Right lobe of liver (tissue), 6 donors: Measurements from ENCODE around the gene TMEM131. TPM values are rescaled to one million over a fixed set of nuclear protein-coding genes. Genes with fewer than 3 reads are reported as not detected.

Experiments used
- ATAC-seq, 4 donors: fragments of 200-7000 bp; cut with Tn5 transposase; one replicate each; pipeline ENCODE4 v1.9.1; 2020; ENCODE audit warnings: mild to moderate bottlenecking in 4 of 4, moderate library complexity in 4 of 4
- DNase-seq, 3 donors: peaks; one replicate each; pipeline ENCODE4 v3.0.0-alpha.2; 2020
- H3K27ac ChIP-seq, 3 donors: fragments of 200-600 bp; one replicate each; pipeline ENCODE4 v1.8.0; 2022
- H3K27me3 ChIP-seq, 2 donors: fragments of 200-600 bp; one replicate each; pipeline ENCODE4 v1.8.0; 2022
- H3K36me3 ChIP-seq, 4 donors: fragments of 200-600 bp; sonication (generic) in 1 of 4; one replicate each; pipeline versions ENCODE4 v1.5.1 to v1.8.0; 2017 to 2022; ENCODE audit warnings: control low read depth in 1 of 4
- H3K4me1 ChIP-seq, 4 donors: fragments of 200-600 bp; sonication (generic) in 1 of 4; one replicate each; pipeline versions ENCODE4 v1.5.1 to v1.8.0; 2017 to 2022; ENCODE audit warnings: control low read depth in 1 of 4
- H3K4me3 ChIP-seq, 3 donors: fragments of 200-600 bp; one replicate each; pipeline ENCODE4 v1.8.0; 2022
- H3K9me3 ChIP-seq, 4 donors: fragments of 200-600 bp; sonication (generic) in 1 of 4; one replicate each; pipeline versions ENCODE4 v1.5.1 to v1.8.0; 2017 to 2022; ENCODE audit warnings: control low read depth in 1 of 4
- POLR2A ChIP-seq: fragments of 450-650 bp; IDR thresholded peaks from one replicate; pipeline ENCODE4 v1.6.1; 2017; ENCODE audit warnings: antibody characterized with exemption, mild to moderate bottlenecking
- WGBS: methylation state at CpG from one replicate; pipeline ENCODE4 v1.1.6; 2018; ENCODE audit warnings: low coverage, low lambda C conversion rate; ENCODE audit not compliant: insufficient coverage; ENCODE audit errors: missing lambda C conversion rate; 5-methylcytosine and 5-hydroxymethylcytosine counted together
- intact Hi-C, 2 donors: fragments of 100-400 bp; cut with DNase I; formaldehyde crosslinking; loops; one replicate each; pipeline versions ENCODE4 v1.11.2 to v1.14.1; 2022
- total RNA-seq, 6 experiments: library from RNA; depleted of rRNA in 2 of 6; stranded (reverse); fragments of >200 nt in 2 of 6; fragmentation: NEBNext Ultra II Directional in 3 of 6; extraction: Animal tissue kit (Norgen Biotek cat#: 25700) in 3 of 6; gene quantifications; one replicate each; pipeline versions ENCODE4 v1.1.0 to v1.2.4, GENCODE V29; 2016 to 2023
- TF ChIP-seq, protein P1 (sequence below), 4 donors: fragments of 200-600 bp in 3 of 4; fragments of 450-650 bp in 1 of 4; IDR thresholded peaks; one replicate each; pipeline versions ENCODE4 v1.5.1 to v1.8.0; 2016 to 2022; ENCODE audit warnings: antibody characterized with exemption in 4 of 4, mild to moderate bottlenecking in 2 of 4
- donor health status: DM: no; HTN: yes; CAD: no.
- donor health status: DM: no; HTN: no; CAD: no.
- donor health status: DM: no; HTN: no; CAD: no.
- donor health status: DM: no; HTN: yes; CAD: no.
- donor health status: DM: no; HTN: yes; CAD: no.

The TMEM131 gene
- total RNA-seq, 6 experiments from 2014 or later = 14.8 to 34.0 (median 17.8) TPM

DNA sequence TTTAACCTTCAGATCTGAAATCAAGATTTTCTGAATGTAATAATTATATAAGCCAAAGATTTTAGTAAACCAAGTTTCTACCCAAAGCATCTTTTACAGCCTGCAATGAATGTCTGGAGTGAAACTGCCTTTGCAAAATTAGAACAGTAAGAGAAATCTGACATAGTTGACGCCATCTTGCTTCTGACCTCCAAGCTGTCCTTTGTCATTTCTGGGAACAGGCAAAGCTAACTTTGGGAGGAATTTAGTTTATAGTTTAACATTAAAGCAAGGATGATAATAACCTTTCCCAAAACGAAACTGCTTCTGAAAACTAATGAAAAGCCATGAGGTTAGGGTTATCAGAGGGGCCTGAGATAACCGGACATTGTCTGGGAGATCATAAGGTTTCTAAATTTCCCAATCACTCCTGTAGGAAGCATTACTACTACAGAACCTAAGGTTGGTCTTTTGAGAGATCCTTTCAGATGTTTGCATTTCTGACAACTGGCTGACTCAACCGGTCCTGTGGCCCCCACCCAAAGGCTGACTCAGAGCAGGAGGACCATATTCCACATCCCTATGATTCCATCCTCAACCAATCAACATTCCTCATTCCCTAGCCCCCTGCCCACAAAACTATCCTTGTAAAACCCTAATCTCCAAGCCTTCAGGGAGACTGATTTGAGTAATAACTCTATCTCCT lies 124.5 kb downstream of the TMEM131 start:
- H3K27ac ChIP-seq = peak overlapping the region in 1 of 3 donors; percentile 57
- H3K36me3 ChIP-seq = no peaks in the 10 kb centered on the region
- H3K4me3 ChIP-seq = no peak overlapping the region
- H3K4me1 ChIP-seq = peaks cover 0 to 26% (median 13%) of the 10 kb centered on the region in 4 donors
- intact Hi-C loops = no loop called here
- TF ChIP-seq POLR2A = no peak
- TF ChIP-seq, protein P1, sequence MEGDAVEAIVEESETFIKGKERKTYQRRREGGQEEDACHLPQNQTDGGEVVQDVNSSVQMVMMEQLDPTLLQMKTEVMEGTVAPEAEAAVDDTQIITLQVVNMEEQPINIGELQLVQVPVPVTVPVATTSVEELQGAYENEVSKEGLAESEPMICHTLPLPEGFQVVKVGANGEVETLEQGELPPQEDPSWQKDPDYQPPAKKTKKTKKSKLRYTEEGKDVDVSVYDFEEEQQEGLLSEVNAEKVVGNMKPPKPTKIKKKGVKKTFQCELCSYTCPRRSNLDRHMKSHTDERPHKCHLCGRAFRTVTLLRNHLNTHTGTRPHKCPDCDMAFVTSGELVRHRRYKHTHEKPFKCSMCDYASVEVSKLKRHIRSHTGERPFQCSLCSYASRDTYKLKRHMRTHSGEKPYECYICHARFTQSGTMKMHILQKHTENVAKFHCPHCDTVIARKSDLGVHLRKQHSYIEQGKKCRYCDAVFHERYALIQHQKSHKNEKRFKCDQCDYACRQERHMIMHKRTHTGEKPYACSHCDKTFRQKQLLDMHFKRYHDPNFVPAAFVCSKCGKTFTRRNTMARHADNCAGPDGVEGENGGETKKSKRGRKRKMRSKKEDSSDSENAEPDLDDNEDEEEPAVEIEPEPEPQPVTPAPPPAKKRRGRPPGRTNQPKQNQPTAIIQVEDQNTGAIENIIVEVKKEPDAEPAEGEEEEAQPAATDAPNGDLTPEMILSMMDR (IDR thresholded peaks at IDR 0.05) = no peak
- no peak for DNase-seq
- ATAC-seq = no peak
- H3K27me3 ChIP-seq = no peaks in the 10 kb centered on the region
- H3K9me3 ChIP-seq = no peaks in the 10 kb centered on the region
- 89% methylated on average over 3 of the region's 4 CpGs for WGBS

DNA sequence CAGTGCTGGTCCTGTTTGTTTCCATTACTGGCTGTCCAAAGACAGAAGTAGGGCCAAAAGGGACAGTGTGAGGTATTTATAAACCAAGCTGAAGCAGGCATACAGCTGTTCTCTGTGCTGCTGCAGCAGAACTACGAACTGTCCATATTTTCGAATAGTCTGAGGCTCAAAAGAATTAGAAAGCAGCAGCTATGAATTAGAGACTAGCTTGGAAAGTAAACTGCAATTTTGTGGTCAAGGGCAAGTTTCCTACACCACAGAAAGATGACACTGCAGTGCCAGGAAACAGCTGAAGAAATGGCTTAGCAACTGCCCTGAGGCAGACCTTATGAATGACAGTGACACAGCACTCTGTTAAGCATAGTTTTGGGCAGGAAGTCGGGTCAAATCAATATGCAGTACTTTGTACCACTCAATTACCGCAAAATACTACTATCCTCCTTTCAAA lies 125.3 kb downstream of the TMEM131 start:
- no peaks in the 10 kb centered on the region for H3K9me3 ChIP-seq
- ATAC-seq (peak; percentile 89 to 95 (median 92)), DNase-seq (no peak)
- H3K4me3 ChIP-seq = no peak overlapping the region
- peak overlapping the region; percentile 13 to 57 (median 41) for H3K27ac ChIP-seq
- peaks cover 0 to 26% (median 13%) of the 10 kb centered on the region in 4 donors for H3K4me1 ChIP-seq
- intact Hi-C loops = no loop called here
- WGBS = 4% methylated on average over 4 of the region's 4 CpGs
- no peaks in the 10 kb centered on the region for H3K36me3 ChIP-seq
- H3K27me3 ChIP-seq = no peaks in the 10 kb centered on the region
- peak; percentile 23 for TF ChIP-seq POLR2A
- TF ChIP-seq, protein P1 (IDR thresholded peaks at IDR 0.05) = no peak

DNA sequence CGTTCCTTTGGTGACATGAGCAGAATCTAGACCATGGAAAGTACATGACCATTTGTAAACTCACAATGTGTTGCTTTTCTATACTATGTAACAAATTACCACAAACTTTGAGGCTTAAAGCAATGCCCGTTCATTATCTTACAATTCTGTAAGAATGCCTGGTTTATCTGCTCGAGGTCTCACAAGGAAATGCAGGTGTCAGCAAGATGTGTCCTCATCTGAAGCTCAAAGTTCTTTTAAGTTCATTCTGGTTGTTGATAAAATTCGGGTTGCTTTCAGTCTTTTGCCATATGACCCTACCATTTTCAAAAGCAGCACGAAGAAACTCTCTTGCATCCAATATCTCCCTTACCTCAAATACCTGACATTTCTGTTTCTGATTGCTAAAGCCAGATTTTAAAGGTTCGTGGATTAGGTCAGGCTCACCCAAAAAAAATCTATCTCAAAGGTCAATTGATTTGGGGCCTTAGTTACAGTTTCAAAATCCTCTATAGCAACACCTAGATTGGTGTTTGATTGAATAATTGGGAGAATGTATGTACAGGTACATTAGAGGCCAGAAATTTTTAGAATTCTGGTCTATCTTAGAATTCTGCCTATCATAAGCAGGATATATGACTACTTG lies 125.9 kb downstream of the TMEM131 start:
- DNase-seq (no peak), ATAC-seq (peak; percentile 52 to 69 (median 60))
- 38% methylated on average over 6 of the region's 6 CpGs for WGBS
- intact Hi-C loops = no loop called here
- H3K4me3 ChIP-seq = no peak overlapping the region
- peak overlapping the region; percentile 13 to 57 (median 41) for H3K27ac ChIP-seq
- TF ChIP-seq POLR2A = no peak
- TF ChIP-seq, protein P1 (IDR thresholded peaks at IDR 0.05) = no peak
- H3K27me3 ChIP-seq = no peaks in the 10 kb centered on the region
- H3K36me3 ChIP-seq = no peaks in the 10 kb centered on the region
- H3K9me3 ChIP-seq = no peaks in the 10 kb centered on the region
- H3K4me1 ChIP-seq = peaks cover 0 to 26% (median 13%) of the 10 kb centered on the region in 4 donors

DNA sequence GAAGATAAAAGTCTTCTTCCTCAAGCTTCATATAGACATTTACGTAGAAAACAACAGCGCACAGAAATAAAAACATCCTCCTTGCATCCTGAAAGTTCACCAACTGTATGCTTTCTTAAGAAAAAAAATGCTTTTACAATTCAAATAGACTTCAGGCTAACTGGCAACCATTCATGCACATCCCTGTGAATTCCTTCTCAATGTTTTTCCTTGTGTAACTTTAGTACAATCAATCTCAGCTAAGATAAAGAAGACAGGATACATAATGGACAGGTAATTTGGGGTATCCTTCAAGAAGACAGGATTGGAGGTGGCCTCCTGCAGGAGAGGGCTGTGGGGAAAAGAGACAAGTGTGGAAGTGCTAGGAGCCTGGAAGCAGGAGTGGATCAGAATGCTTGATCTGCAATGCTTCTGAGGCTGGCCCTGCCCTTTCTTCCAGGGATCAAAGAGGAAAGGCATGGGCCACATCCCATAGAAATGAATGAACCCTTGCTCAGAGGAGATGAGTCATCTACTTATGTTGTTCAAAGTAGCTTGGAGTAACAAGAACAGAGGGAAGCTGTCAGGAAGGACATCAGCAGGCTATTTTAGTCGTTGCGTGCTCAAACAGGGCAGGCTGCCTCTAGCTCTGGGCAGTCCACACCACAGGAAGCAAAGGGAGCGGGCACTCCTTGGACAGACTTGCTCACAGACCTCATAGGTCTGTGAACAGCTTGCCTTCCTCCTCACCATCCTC lies 126.6 kb downstream of the TMEM131 start:
- peak; percentile 15 to 53 (median 40) for ATAC-seq

More for the DNA sequence above, 126.6 kb downstream of the TMEM131 start:
- Histone ChIP-seq H3K36me3 (no peaks in the 10 kb centered on the region), H3K4me1 (peaks cover 0 to 26% (median 13%) of the 10 kb centered on the region in 4 donors), H3K27me3 (no peaks in the 10 kb centered on the region), H3K27ac (peak overlapping the region in 1 of 3 donors; percentile 57), H3K4me3 (no peak overlapping the region), H3K9me3 (no peaks in the 10 kb centered on the region)
- TF ChIP-seq, protein P1 (IDR thresholded peaks at IDR 0.05) = no peak
- no peak for TF ChIP-seq POLR2A
- no peak for DNase-seq
- WGBS = 66% methylated on average over 5 of the region's 5 CpGs
- intact Hi-C loops = no loop called here
